Erythroblast (primary cell): ENCODE results near the gene ITPK1.
"Not testable (repeated sequence)": the region's sequence is repeated elsewhere in the genome, so short reads cannot be mapped to it uniquely, and the experiment has no call there.

ENCODE experiments used
- DNase-seq, 2 experiments: peaks; one replicate each; lab custom pipeline; 2025; lab: John Stamatoyannopoulos, UW
- GATA1 ChIP-seq: IDR thresholded peaks from 2 replicates; pipeline ENCODE4 v1.6.1; 2011; ENCODE audit warnings: low read depth, mild to moderate bottlenecking, control low read depth, low read length, moderate library complexity
- POLR2A ChIP-seq: IDR thresholded peaks from 2 replicates; pipeline ENCODE4 v1.6.1; 2011; ENCODE audit warnings: mild to moderate bottlenecking, low read length

Gene ITPK1

GRCh38 chr14:93115821-93116675 lies at the start of gene ITPK1:
Gene ITPK1 (minus strand): TSS chr14:93115925. CDS start chr14:93115163, 762 bp downstream.
- TF ChIP-seq POLR2A (no peak), GATA1 (no peak)
- DNase-seq, result peak; percentile 80 to 89

GRCh38 chr14:93163564-93163963 lies 47.8 kb upstream of the ITPK1 start:
- DNase-seq, result peak in 1 of 2 experiments; percentile 24
- TF ChIP-seq GATA1, result no peak
- TF ChIP-seq POLR2A, result no peak

- TF ChIP-seq POLR2A, result no peak
- no peak for TF ChIP-seq GATA1
- no peak for DNase-seq
These were observed 45.8 kb upstream of the ITPK1 start for GRCh38 chr14:93161411-93161940.

GRCh38 chr14:93160353-93160801 lies 44.7 kb upstream of the ITPK1 start:
- DNase-seq, result peak; percentile 55 to 75
- TF ChIP-seq GATA1 (no peak), POLR2A (no peak)

GRCh38 chr14:93159625-93160352 lies 44.1 kb upstream of the ITPK1 start:
- not testable (repeated sequence) for DNase-seq

- not testable (repeated sequence) for DNase-seq
These were observed 42.6 kb upstream of the ITPK1 start for GRCh38 chr14:93158349-93158748.

- TF ChIP-seq GATA1 (no peak), POLR2A (no peak)
- DNase-seq, result no peak
These were observed 41.1 kb upstream of the ITPK1 start for GRCh38 chr14:93156693-93157369.

- no peak for DNase-seq
- TF ChIP-seq POLR2A (no peak), GATA1 (no peak)
These were observed 39.9 kb upstream of the ITPK1 start for GRCh38 chr14:93155667-93156066.

- TF ChIP-seq POLR2A (no peak), GATA1 (no peak)
- no peak for DNase-seq
These were observed 37.4 kb upstream of the ITPK1 start for GRCh38 chr14:93153121-93153520.

- DNase-seq, result no peak
- no peak for TF ChIP-seq POLR2A
- TF ChIP-seq GATA1, result no peak
These were observed 34.8 kb upstream of the ITPK1 start for GRCh38 chr14:93150227-93151208.

GRCh38 chr14:93148979-93149378 lies 33.3 kb upstream of the ITPK1 start:
- no peak for DNase-seq
- no peak for TF ChIP-seq POLR2A
- no peak for TF ChIP-seq GATA1

GRCh38 chr14:93146119-93146518 lies 30.4 kb upstream of the ITPK1 start:
- TF ChIP-seq GATA1, result no peak
- no peak for TF ChIP-seq POLR2A
- no peak for DNase-seq
